Erythroblast (primary cell): ENCODE measurements around the gene CRACR2A.

Experiments
- DNase-seq, 2 experiments: peaks; one replicate each; lab custom pipeline; 2025; lab: John Stamatoyannopoulos, UW
- GATA1 ChIP-seq: IDR thresholded peaks from 2 replicates; pipeline ENCODE4 v1.6.1; 2011; ENCODE audit warnings: low read depth, mild to moderate bottlenecking, control low read depth, low read length, moderate library complexity
- POLR2A ChIP-seq: IDR thresholded peaks from 2 replicates; pipeline ENCODE4 v1.6.1; 2011; ENCODE audit warnings: mild to moderate bottlenecking, low read length

Gene CRACR2A

GRCh38 chr12:3771853-3772252, 18.9 kb upstream of the CRACR2A start:
- no peak for DNase-seq
- TF ChIP-seq GATA1 (no peak), POLR2A (no peak)

- TF ChIP-seq POLR2A: no peak
- TF ChIP-seq GATA1: no peak
- DNase-seq: no peak
These were observed 18.0 kb upstream of the CRACR2A start for GRCh38 chr12:3770891-3771290.

DNA sequence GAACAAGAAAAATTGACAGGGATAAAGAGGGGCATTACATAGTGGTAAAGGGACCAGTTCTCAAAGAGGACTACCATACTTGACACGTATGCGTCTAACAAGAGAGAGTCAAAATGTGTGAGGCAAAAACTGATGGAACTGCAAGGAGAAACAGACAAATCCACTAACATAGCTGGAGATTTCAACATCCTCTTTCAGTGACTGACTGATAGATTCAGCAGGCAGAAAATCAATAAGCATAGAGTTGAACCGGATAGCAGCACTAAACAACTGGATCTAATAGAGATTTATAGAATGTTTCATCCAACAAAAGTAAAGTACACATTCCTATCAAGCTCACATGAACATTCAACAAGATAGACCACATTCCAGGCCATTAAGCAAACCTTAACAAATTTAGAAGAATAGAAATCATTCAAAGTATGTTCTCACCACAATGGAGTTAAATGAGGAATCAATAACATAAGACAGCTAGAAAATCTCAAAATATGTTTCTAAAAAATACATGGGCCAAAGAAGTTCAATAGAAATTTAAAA, 16.1 kb upstream of the CRACR2A start:
- no peak for DNase-seq
- TF ChIP-seq GATA1 (no peak), POLR2A (no peak)

- DNase-seq: no peak
- TF ChIP-seq POLR2A: no peak
- TF ChIP-seq GATA1: no peak
These were observed 8.3 kb upstream of the CRACR2A start for GRCh38 chr12:3761116-3761735.

- no peak for DNase-seq
- no peak for TF ChIP-seq POLR2A
- no peak for TF ChIP-seq GATA1
These were observed 7.0 kb upstream of the CRACR2A start for GRCh38 chr12:3759878-3760277.

GRCh38 chr12:3757261-3757660, 4.4 kb upstream of the CRACR2A start:
- TF ChIP-seq POLR2A: no peak
- no peak for TF ChIP-seq GATA1
- no peak for DNase-seq

DNA sequence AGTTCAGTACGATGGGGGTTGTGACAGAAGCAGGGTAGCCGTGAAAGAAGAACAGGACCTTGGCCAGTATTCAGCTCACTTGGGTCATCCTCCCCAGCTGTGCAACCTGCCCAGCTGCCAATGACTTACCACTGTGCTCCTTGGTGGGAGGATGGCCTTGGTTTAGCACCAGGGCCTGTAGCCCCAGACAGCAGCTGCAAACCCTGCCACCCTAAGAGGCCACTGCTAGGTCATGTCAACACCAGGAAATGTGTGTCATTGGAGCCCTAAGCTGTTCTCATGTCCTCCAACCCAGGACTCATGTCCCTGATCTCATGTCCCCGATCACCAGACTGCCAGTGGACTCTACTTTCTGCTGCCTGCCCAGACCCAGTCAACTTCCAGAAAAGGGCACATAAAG, 3.0 kb upstream of the CRACR2A start:
- no peak for DNase-seq
- TF ChIP-seq POLR2A (no peak), GATA1 (no peak)

- DNase-seq: peak; percentile 27 to 41
- TF ChIP-seq GATA1 (no peak), POLR2A (no peak)
These were observed 805 bp upstream of the CRACR2A start for GRCh38 chr12:3753544-3754284.

- peak; percentile 36 to 57 for DNase-seq
- TF ChIP-seq POLR2A: peak; percentile 23
- no peak for TF ChIP-seq GATA1
These were observed 706 bp downstream of the CRACR2A start for GRCh38 chr12:3752096-3752709.

- TF ChIP-seq POLR2A (no peak), GATA1 (no peak)
- DNase-seq: no peak
These were observed 1.5 kb downstream of the CRACR2A start for GRCh38 chr12:3751151-3752095.

DNA sequence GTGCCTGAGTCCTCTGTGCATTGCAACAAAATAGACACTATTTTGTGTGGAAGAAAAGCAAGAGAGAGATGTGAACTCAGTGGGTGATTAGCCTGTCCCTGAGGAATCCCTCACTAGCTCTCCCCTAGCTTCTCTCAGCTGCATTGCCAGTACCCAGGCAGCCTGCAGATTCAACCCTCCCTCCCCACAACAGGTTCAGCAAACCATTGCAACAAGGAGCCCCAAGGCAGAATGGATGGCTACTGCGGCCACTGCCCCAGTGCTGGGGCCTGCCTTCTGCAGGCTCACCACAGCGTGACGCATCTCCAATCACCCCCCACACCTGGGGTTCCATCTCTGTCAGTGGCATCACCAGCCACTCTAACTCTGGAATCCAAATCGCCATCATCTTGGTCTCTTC, 2.3 kb downstream of the CRACR2A start:
- DNase-seq: no peak
- TF ChIP-seq GATA1: no peak
- TF ChIP-seq POLR2A: no peak

DNA sequence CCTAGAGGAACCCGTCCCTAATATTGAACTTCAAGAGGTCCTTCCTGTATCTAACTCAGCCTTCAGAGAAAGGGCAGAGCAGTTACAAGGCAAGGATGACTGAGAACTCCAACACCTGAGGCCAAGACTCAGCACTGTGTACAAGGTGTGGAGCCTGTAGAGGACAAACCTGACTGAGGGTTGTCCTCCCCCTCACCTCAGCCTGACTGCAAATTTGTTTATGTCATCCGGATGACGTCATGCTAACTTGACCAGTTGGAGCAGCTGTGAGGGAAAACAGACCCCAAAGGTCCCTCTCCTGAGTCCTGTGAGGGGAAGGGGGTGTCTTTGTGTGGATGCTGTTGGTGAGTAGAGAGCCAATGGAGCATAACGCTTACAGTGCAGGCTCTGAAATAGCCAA, 4.3 kb downstream of the CRACR2A start:
- DNase-seq: no peak
- TF ChIP-seq GATA1 (no peak), POLR2A (no peak)
